Heart right ventricle (tissue), 16 donors: Measurements from ENCODE around the gene PHYH. TPM values are rescaled to one million over a fixed set of nuclear protein-coding genes. Genes with fewer than 3 reads are reported as not detected.
"Not testable (repeated sequence)": the region's sequence is repeated elsewhere in the genome, so short reads cannot be mapped to it uniquely, and the experiment has no call there.

Source experiments
- ATAC-seq, 8 donors: fragments of 200-7000 bp; cut with Tn5 transposase; one replicate each; pipeline ENCODE4 v1.9.1; 2020; ENCODE audit warnings: mild to moderate bottlenecking in 8 of 8, moderate library complexity in 8 of 8, moderate number of reproducible peaks in 1 of 8
- DNase-seq, 2 donors: peaks; one replicate each; pipeline ENCODE4 v3.0.0-alpha.2; 2020
- H3K27ac ChIP-seq, 10 donors: fragments of 200-600 bp; sonication (generic) in 2 of 10; one replicate each; pipeline versions ENCODE4 v1.5.0 to v1.8.0; 2020 to 2022; ENCODE audit warnings: mild to moderate bottlenecking in 3 of 10
- H3K27me3 ChIP-seq, 7 donors: fragments of 200-600 bp; one replicate each; pipeline ENCODE4 v1.8.0; 2021 to 2022; ENCODE audit warnings: mild to moderate bottlenecking in 2 of 7
- H3K36me3 ChIP-seq, 9 donors: fragments of 200-600 bp; sonication (generic) in 1 of 9; one replicate each; pipeline versions ENCODE4 v1.5.0 to v1.8.0; 2020 to 2022; ENCODE audit warnings: mild to moderate bottlenecking in 2 of 9
- H3K4me1 ChIP-seq, 9 donors: fragments of 200-600 bp; sonication (generic) in 1 of 9; one replicate each; pipeline versions ENCODE4 v1.5.0 to v1.8.0; 2020 to 2022; ENCODE audit warnings: mild to moderate bottlenecking in 4 of 9
- H3K4me3 ChIP-seq, 10 donors: fragments of 200-600 bp; sonication (generic) in 2 of 10; one replicate each; pipeline versions ENCODE4 v1.5.0 to v1.8.0; 2020 to 2022; ENCODE audit warnings: mild to moderate bottlenecking in 7 of 10, moderate library complexity in 2 of 10
- H3K9me3 ChIP-seq, 11 donors: fragments of 200-600 bp in 10 of 11; sonication (generic) in 2 of 11; one replicate each; pipeline versions ENCODE4 v1.5.0 to v1.8.0; 2013 to 2022; ENCODE audit warnings: mild to moderate bottlenecking in 2 of 11, control low read depth in 1 of 11, moderate library complexity in 1 of 11
- CTCF ChIP-seq, 9 donors: fragments of 200-600 bp; sonication (generic) in 2 of 9; IDR thresholded peaks; one replicate each; pipeline versions ENCODE4 v1.5.0 to v1.8.0; 2021 to 2022; ENCODE audit warnings: antibody characterized with exemption in 9 of 9, mild to moderate bottlenecking in 5 of 9, moderate library complexity in 1 of 9
- WGBS, 2 donors: extraction: QIAGEN DNeasy Blood & Tissue Kit; methylation state at CpG; one replicate each; pipeline ENCODE4 v1.1.7; 2013; ENCODE audit warnings: inconsistent platforms in 1 of 2; 5-methylcytosine and 5-hydroxymethylcytosine counted together
- intact Hi-C, 10 donors: fragments of 100-400 bp; cut with DNase I; formaldehyde crosslinking; loops; one replicate each; pipeline versions ENCODE4 v1.11.1 to v1.14.2; 2022
- polyA plus RNA-seq, 2 donors: library from polyadenylated mRNA; stranded (reverse); fragments of 200-250 nt; gene quantifications; one replicate each; pipeline ENCODE4 v1.2.3, GENCODE V29; 2013
- total RNA-seq, 10 donors: library from RNA; stranded (reverse); fragmentation: NEBNext Ultra II Directional in 3 of 10; extraction: Animal tissue kit (Norgen Biotek cat#: 25700) in 3 of 10; gene quantifications; one replicate each; pipeline versions ENCODE4 v1.2.1 to v1.2.4, GENCODE V29; 2021 to 2023
- donor health status: Arrhythmogenic right ventricular cardiomyopathy.
- donor health status: ischemic (EF 13 %, LVEDD 7.1; RV severe dilation, severe dysfunction).
- donor health status: healthy with polysubstance abuse.
- donor health status: DM: no; HTN: yes; CAD: no.
- donor health status: DM: no; HTN: no; CAD: no.
- donor health status: ischemic (EF 25% LVEDD 6.9; RV normal size, moderate dysfunction).
- donor health status: ischemic (EF 25% LVEDD 5.7; RV mildly dilated, moderate dysfunction).
- donor health status: healthy.
- donor health status: DM: yes; HTN: yes; CAD: no.
- donor health status: Ischemic cardiomyopathy.
- donor health status: ischemic (EF 35%, LVEDD 5.7; RV mildly dilated, moderate dysfunction).
- donor health status: nonischemic (EF 11% LVEDD 7.7; RV severe dilation, severe dysfunction).
- donor health status: DM: yes; HTN: yes; CAD: no.
- donor health status: PGD.
- donor health status: ischemic (EF 29% LVEDD 5.4; RV normal size, mild dysfunction).
- donor health status: nonischemic (EF 23%, LVEDD 6.1; RV moderate dilation, normal function).

Gene PHYH
- total and polyA plus RNA-seq, 12 donors: 51.1 to 188 (median 154) TPM

- no peak for ATAC-seq
- Histone ChIP-seq H3K9me3 (no peaks in the 10 kb centered on the region), H3K36me3 (peaks cover 0 to 74% (median 16%) of the 10 kb centered on the region in 9 donors), H3K4me3 (no peak overlapping the region), H3K4me1 (peaks cover 5 to 36% (median 28%) of the 10 kb centered on the region in 9 donors), H3K27ac (peak overlapping the region in 1 of 10 donors; percentile 8), H3K27me3 (no peaks in the 10 kb centered on the region)
- no peak for DNase-seq
- no peak for TF ChIP-seq CTCF (IDR thresholded peaks at IDR 0.05)
- WGBS, 2 donors: 96 to 97% methylated on average over 4 of the region's 4 CpGs
- intact Hi-C loops: no loop called here
Observed at GRCh38 chr10:13337128-13337826, 37.4 kb upstream of the PHYH start.

GRCh38 chr10:13335881-13336280, 36.0 kb upstream of the PHYH start:
- no peak for ATAC-seq
- WGBS, 2 donors: 93 to 94% methylated on average over 9 of the region's 9 CpGs
- Histone ChIP-seq H3K27ac (no peak overlapping the region), H3K9me3 (peaks cover 0 to 3% (median 0%) of the 10 kb centered on the region in 11 donors), H3K27me3 (no peaks in the 10 kb centered on the region), H3K4me3 (no peak overlapping the region), H3K36me3 (peaks cover 0 to 88% (median 23%) of the 10 kb centered on the region in 9 donors), H3K4me1 (peaks cover 5 to 36% (median 28%) of the 10 kb centered on the region in 9 donors)
- TF ChIP-seq CTCF (IDR thresholded peaks at IDR 0.05): no peak
- DNase-seq: no peak
- intact Hi-C loops: no loop called here

GRCh38 chr10:13334556-13334955, 34.7 kb upstream of the PHYH start:
- ATAC-seq (no peak), DNase-seq (no peak)
- TF ChIP-seq CTCF (IDR thresholded peaks at IDR 0.05): no peak
- Histone ChIP-seq H3K27ac (no peak overlapping the region), H3K27me3 (no peaks in the 10 kb centered on the region), H3K9me3 (peaks cover 0 to 4% (median 0%) of the 10 kb centered on the region in 11 donors), H3K36me3 (peaks cover 0 to 91% (median 26%) of the 10 kb centered on the region in 9 donors), H3K4me1 (peaks cover 5 to 26% (median 19%) of the 10 kb centered on the region in 9 donors), H3K4me3 (no peak overlapping the region)
- intact Hi-C loops: no loop called here
- 97 to 100% methylated on average over 2 of the region's 2 CpGs for WGBS, 2 donors

- H3K9me3 ChIP-seq: peaks cover 0 to 4% (median 0%) of the 10 kb centered on the region in 11 donors
- WGBS, 2 donors: 92 to 94% methylated on average over 5 of the region's 5 CpGs
- H3K27ac ChIP-seq: no peak overlapping the region
- no peak for DNase-seq
- H3K4me3 ChIP-seq: no peak overlapping the region
- H3K36me3 ChIP-seq: peaks cover 0 to 100% (median 38%) of the 10 kb centered on the region in 9 donors
- ATAC-seq: no peak
- intact Hi-C loops: no loop called here
- peaks cover 0 to 15% (median 0%) of the 10 kb centered on the region in 9 donors for H3K4me1 ChIP-seq
- no peak for TF ChIP-seq CTCF (IDR thresholded peaks at IDR 0.05)
- no peaks in the 10 kb centered on the region for H3K27me3 ChIP-seq
Observed at GRCh38 chr10:13331646-13332045, 31.8 kb upstream of the PHYH start.

- H3K9me3 ChIP-seq, H3K4me3 ChIP-seq, H3K27me3 ChIP-seq, DNase-seq, ATAC-seq, H3K27ac ChIP-seq, intact Hi-C loops: not testable (repeated sequence)
- Histone ChIP-seq H3K4me1 (peaks cover 0 to 11% (median 0%) of the 10 kb centered on the region in 9 donors), H3K36me3 (peaks cover 0 to 100% (median 44%) of the 10 kb centered on the region in 9 donors)
- WGBS, 2 donors: 96 to 98% methylated on average over 8 of the region's 8 CpGs
Observed at GRCh38 chr10:13330980-13331379, 31.1 kb upstream of the PHYH start.
